ENCODE results near the gene WWC1.
"Not testable (repeated sequence)": the region's sequence is repeated elsewhere in the genome, so short reads cannot be mapped to it uniquely, and the experiment has no call there.

Gene WWC1

DNA sequence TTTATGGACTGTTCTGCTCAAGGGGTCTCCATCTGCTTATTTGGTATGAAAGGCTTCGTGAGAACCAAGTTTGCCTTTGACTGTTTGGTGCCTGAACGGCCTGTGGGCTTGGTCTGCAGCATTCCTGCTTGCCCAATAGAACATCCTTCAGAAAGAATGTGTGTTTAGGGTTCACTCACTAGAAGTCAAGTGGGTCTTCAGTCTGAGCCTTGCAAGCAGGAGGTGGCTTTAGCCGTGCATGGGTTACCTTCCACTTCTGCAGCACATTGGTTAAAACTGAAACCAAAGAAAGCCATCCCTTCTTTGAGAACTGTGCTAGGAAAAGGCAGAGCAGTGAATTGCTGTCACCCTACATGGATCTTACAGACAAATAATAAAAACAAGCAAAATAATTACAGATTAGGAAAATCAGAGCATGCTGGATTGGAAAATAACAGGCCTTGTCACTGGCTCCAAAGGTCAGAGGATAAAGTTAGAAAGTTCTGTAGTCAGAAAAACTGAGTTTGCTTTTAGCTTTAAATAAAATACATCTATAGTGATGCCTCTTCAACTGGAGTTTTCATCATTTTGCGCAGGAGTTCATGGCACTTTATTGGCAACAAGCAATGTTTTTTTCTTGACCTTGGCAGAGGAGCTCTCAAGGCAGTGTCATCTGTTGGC, 16.6 kb downstream of the WWC1 start:
- DNase-seq (ENCODE audit: low read depth, low spot score) = no peak

DNA sequence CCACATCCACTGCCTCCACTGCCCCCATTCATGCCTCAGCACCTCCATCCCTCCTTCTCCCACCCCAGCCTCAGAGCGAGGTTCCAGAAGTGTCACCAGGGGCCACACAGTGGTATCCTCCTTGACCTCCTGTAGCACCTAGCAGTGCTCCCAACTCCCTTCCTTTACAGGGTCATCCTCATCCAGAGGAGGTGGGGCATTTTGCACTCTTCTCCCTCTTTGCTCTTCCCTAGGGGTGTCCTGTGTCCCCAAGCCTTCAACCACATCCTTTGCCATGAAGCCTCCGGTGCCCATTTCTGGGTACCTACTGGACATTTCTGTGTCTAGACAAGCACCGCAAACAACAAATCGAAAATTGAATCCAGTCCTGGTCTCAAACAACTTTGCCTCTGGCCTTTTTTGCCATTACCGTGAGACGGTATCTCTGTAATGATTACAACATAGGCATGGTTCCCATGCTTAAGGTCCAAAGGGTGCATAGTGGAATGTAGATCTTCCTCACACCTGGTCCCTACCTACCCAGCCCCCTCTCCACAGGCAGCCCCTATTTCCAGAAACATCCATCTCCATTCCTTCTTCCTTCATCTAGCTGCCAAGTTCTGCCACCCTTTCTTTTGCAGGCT, 17.6 kb downstream of the WWC1 start:
- no peak for DNase-seq (ENCODE audit: low read depth, low spot score)

GRCh38 chr5:168310541-168310940, 19.1 kb downstream of the WWC1 start:
- DNase-seq (ENCODE audit: low read depth, low spot score) = not testable (repeated sequence)

DNA sequence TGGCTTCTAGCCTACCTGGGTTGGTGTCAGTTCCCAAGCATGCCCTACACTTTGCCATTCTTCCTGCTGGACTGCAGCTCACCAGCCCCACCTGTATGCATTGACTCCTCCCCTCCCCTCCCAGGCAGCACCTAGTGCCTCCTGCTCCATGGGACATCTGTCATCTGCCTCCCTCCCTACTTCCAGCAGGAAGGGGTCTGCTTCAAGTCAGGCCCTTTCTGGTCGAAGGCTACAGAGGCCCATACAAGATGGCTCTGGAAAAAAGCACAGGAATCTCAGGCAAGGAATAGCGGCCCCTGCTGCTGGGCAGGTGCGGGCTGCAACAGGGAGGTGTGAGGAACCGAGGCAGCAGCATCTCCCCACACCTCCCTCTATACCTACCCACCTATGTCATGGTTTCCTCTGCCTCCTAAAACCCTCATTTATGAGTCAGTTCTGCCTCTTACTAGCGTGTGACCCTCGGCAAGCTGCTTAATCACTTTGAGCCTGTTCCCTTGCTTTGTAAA, 19.7 kb downstream of the WWC1 start:
- DNase-seq (ENCODE audit: low read depth, low spot score) = no peak

DNA sequence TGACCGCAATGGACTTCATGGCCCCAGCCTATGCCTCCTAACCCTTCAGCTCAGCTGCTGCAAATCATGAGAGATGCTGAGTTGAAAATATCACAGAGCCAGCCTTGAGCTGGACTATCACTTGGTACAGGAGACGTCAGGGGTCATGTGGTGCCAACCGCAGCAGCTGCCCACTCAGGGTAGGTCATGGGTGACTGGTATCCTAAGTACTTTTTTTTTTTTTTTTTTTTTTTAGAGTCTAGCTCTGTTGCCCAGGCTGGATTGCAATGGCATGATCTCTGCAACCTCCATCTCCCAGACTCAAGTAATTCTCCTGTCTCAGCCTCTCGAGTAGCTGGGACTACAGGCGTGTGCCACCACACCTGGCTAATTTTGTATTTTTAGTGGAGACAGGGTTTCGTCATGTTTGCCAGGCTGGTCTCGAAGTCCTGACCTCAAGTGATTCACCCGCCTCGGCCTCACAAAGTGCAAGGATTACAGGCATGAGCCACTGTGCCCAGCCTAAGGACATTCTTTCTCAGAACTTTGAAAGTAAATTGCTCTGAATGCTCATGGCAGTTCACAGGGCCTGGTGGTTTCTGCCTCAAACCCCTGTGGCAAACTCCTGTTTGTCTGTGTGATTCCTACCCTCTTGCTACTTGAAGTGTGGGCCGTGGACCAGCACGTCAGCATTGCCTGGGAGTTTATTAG, 21.3 kb downstream of the WWC1 start:
- DNase-seq (ENCODE audit: low read depth, low spot score) = no peak

GRCh38 chr5:168313596-168314204, 22.3 kb downstream of the WWC1 start:
- no peak for DNase-seq (ENCODE audit: low read depth, low spot score)

DNA sequence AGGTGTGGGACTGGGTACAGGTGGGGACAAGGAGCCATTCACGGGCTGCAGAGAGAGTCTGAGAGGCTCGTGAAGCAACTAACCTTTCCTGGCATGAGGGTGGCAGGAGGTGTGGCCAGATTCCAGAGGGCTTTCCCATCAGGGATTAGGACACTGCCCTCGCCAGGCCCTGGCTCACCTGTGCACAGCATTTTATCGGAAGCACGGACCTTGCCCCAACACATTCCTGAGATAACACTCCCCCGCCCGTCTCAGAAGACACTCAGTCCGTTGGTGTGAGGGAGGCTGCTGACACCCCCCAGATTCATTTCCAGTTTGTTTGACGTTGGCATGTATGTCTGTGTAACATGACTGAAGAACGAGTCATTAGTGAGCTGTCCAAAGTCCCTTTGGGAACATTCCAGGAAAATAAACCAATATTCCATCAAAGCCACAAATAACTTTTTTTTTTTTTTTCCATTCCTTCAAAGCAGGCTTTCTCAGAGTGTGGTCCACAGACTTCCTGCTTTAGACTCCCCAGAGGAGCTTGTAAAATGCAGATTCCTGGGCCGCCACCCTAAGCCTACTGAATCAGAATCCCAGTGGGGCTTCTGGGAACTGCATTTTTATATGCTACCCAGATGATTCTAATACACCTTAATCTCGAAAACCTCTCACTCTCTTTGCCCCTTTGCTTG, 23.4 kb downstream of the WWC1 start:
- DNase-seq (ENCODE audit: low read depth, low spot score) = peak; percentile 93

GRCh38 chr5:168315416-168316138, 24.1 kb downstream of the WWC1 start:
- peak; percentile 60 for DNase-seq (ENCODE audit: low read depth, low spot score)

DNA sequence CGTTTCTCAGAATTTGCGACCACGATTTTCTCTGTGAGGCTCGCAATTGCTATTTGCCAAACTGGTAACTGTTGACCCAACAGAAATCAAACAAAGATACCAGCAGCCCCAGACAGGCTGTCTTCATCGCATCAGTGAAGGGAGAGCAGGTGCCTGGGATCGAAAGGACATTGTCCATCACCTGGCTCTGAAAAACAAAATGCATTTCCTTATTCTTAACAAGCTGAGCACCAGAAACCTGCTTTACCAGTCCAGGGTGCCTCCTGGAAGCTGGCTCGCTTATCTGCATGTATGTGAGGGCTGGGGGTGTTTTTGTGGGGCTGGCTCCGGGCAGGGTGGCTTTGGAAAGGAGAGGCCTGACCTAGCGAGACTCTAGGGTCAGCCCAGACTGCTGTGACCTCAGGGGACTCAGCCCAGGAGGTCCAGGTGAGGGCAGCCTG, 24.7 kb downstream of the WWC1 start:
- no peak for DNase-seq (ENCODE audit: low read depth, low spot score)

DNA sequence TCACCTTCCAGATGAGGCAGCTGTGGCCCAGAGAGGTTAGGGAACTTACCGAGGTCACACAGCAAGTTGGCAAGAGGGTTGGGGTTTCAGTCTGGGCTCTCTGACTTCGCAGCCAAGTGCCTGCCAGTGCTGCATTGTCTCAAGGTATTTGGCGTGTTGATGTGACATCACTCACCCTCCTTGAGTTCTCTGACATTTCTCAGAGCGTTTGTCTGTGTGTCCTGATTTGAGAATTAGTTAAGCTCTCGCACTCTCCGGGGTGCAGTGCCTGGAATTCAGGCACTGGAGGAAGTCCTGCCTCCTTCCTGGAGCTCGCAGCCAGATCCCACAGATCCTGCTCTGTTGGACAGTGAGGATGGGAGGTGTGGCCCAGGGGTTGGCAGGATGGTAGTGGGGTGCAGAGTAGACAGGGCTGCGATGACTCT, 25.7 kb downstream of the WWC1 start:
- peak; percentile 71 for DNase-seq (ENCODE audit: low read depth, low spot score)

DNA sequence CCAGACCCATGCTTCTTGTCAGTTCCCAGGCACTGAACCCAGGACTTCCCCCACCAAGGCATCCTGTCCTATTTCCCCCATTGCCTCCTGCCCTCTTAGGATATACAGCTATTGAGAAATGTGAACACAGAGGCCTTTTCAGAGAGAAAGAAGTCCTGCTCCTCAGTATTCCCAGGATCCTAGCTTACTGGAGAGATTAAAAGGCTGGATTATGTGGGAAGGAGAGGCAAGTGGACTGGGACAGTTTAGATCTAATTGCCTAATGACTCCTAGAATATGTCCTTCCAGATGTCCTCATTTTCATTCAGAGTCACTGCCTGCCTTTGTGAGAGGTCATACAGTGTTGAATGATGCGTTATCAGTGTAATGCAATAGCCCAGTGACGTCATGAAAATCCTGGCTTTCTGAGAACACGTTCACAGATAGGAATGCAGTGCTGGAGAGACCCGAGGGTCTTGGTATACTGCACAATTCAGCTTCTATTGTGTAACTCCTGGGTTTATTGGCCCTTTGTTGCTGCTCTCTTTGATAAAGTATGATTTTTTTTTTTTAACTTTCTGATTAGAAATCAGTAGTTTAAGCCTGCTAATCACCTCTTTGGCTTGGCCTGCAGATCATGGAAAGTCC, 26.2 kb downstream of the WWC1 start:
- DNase-seq (ENCODE audit: low read depth, low spot score) = peak; percentile 96

GRCh38 chr5:168318240-168318639, 26.8 kb downstream of the WWC1 start:
- DNase-seq (ENCODE audit: low read depth, low spot score) = no peak

- DNase-seq (ENCODE audit: low read depth, low spot score) = no peak
Measured at GRCh38 chr5:168319774-168320173, 28.3 kb downstream of the WWC1 start.

- no peak for DNase-seq (ENCODE audit: low read depth, low spot score)
Measured at GRCh38 chr5:168320805-168321204, 29.4 kb downstream of the WWC1 start.

DNA sequence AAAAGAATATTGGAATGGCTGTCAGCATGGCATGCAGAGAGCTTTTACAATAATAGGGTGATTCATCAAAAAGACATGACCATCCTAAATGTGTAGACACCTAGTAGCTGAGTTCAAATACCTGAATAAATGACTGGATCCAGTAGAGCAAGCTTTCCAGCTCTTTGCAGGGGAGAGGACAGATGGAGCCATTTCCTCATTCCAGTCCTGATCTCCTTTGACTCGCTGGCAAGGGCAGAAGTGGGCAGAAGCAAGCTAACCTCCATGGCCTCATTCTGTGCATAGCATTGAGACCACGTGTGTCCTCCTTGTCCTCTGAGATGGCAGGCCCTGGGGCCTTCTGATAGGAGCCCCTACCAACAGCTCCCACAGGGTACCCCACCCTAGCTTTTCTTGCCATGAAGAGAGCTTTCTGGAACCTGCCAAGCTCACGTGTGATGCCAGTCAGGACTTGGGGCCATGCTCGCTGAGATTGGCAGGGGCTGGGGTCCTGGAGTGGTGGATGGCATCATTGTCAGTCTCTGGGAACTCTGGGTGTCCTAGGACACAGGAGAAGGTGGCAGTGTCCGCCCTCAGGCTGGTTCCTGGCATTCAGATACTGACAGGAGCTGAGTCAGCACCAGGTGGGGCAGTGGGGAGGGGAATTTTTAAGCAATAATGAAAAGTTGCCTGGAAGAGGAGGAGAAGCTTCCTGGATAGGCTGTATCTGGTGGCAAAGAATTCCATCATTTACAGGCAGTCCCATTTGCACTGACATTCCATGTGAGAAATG, 33.6 kb downstream of the WWC1 start:
- DNase-seq (ENCODE audit: low read depth, low spot score) = peak; percentile 47

DNA sequence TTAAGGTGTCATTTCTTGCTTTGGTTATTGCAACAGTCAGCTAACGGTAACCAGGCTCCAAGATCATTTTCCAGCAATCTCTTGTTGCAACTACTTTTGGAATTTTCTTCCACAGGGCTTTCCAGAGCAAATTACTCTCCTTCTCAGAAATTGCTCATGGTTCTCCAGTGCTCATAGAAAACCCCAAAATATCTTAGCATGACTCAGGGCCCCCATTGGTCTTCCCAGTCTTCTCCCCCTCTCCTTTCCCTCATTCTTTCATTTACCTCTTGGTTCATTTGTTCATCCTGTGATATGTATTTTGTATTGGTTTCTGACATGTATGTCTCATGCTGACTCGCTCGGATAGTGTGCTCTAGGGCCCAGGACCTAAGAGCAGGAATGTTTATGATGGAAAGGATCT, 35.6 kb downstream of the WWC1 start:
- DNase-seq (ENCODE audit: low read depth, low spot score) = no peak

DNA sequence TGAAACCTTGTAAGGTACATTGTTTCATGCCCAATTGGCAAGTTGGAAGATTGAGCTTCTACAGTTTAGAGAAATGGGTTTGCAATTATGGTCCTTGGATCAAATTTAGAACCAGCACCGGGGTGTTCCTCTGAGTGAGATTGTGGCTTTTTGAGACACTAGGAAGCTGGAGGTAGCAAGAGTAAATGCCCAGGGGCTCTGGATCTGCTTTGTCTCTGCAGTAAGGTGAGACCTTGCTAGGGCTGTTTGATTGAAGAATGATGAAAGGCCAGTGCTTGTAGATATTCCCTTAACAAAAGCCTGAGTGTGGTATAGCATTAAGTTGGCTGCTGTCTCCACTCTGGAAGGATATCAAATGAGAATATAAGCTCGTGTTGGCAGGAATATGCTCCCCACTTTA, 36.0 kb downstream of the WWC1 start:
- DNase-seq (ENCODE audit: low read depth, low spot score) = no peak

GRCh38 chr5:168327994-168328393, 36.5 kb downstream of the WWC1 start:
- peak; percentile 68 for DNase-seq (ENCODE audit: low read depth, low spot score)

GRCh38 chr5:168328814-168329213, 37.4 kb downstream of the WWC1 start:
- peak; percentile 48 for DNase-seq (ENCODE audit: low read depth, low spot score)

DNA sequence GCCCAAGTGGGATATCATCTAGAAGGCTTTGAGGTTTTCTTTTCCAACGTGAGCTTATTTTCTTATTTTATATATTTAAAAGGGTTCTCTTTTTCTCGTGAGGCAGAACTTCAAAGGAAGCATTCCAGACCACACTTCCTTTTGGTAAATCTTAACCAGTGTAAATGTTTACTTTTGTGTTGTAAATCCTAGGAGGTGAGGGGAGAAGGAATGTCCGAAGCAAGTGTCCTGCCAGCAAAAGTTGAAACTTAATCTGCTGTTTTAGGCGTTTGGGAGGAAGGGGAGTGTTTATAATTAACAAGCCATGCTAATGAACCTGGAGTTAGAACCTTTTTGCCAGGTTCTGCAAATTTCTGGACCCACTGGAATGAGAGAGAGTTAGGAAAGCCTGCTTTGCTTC, 37.9 kb downstream of the WWC1 start:
- peak; percentile 58 for DNase-seq (ENCODE audit: low read depth, low spot score)
